ENCODE data around the gene CYB5R4. TPM values are rescaled to one million over a fixed set of nuclear protein-coding genes. Genes with fewer than 3 reads are reported as not detected.
"Not testable (repeated sequence)": the region's sequence is repeated elsewhere in the genome, so short reads cannot be mapped to it uniquely, and the experiment has no call there.

Gene CYB5R4
- total RNA-seq, 1 experiment from 2014 or later, result 24.0 TPM

DNA sequence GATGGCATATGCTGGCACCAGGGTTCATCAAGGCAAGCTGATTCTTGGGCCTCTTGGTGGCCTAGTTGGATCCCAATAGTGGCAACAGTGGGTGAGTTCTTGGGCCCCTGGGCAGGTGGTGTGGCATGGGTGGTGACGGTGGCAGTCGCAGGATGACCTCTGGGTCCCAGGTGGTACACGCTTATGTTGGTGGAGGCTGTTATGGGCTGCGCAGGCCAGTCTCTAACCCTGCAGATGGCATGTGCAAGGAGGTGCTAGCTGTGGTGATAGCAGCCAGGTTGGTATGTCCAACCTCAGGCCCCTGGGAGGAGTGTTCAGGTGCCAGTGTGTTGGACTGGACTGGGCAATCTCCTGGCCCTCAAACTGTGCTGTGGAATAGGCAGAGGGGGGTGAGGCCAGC is 46.2 kb downstream of the CYB5R4 start:
- CTCF ChIA-PET, result no interaction called here
- no peaks in the 10 kb centered on the region for H4K20me1 ChIP-seq (ENCODE audit: insufficient read depth)
- H3K4me3 ChIP-seq (replicated peaks in 1 of 2; ENCODE audit: low read depth in 1 of 2, low read length in 2 of 2), result no peak overlapping the region
- no peaks in the 10 kb centered on the region for H3K27me3 ChIP-seq (ENCODE audit: insufficient read depth, low read length)
- intact Hi-C loops (cut with micrococcal nuclease), result no loop called here
- RAD21 ChIA-PET (ENCODE audit: low non-redundant PET in 1 of 2, low total read pairs in 2 of 2, uncharacterized antibody in 2 of 2, unreplicated experiment in 2 of 2), result no interaction called here
- H3K9me3 ChIP-seq (ENCODE audit: control insufficient read depth in 1 of 2, insufficient read depth in 1 of 2, low read depth in 1 of 2, low read length in 2 of 2), result no peaks in the 10 kb centered on the region
- ATAC-seq (no peak), DNase-seq (ENCODE audit: low read depth, low spot score) (no peak)
- H3K36me3 ChIP-seq (ENCODE audit: control insufficient read depth in 1 of 2, insufficient read depth in 2 of 2, low read length in 2 of 2), result no peaks in the 10 kb centered on the region
- no peak overlapping the region for H3K27ac ChIP-seq (ENCODE audit: low read depth, low read length)
- POLR2A ChIA-PET, result no interaction called here
- H3K79me2 ChIP-seq (ENCODE audit: insufficient read depth, low read length), result peaks cover 15% of the 10 kb centered on the region
- H3K9me2 ChIP-seq (ENCODE audit: insufficient read depth), result no peaks in the 10 kb centered on the region
- no peak overlapping the region for H3K4me2 ChIP-seq (ENCODE audit: low read length)
- no peaks in the 10 kb centered on the region; a peak in 1 of 4 replicates for H3K4me1 ChIP-seq (ENCODE audit: control insufficient read depth in 1 of 2, insufficient read depth in 2 of 2, low read length in 2 of 2)
- H3K9ac ChIP-seq (ENCODE audit: low read length), result no peak overlapping the region
- TF ChIP-seq, protein P1, sequence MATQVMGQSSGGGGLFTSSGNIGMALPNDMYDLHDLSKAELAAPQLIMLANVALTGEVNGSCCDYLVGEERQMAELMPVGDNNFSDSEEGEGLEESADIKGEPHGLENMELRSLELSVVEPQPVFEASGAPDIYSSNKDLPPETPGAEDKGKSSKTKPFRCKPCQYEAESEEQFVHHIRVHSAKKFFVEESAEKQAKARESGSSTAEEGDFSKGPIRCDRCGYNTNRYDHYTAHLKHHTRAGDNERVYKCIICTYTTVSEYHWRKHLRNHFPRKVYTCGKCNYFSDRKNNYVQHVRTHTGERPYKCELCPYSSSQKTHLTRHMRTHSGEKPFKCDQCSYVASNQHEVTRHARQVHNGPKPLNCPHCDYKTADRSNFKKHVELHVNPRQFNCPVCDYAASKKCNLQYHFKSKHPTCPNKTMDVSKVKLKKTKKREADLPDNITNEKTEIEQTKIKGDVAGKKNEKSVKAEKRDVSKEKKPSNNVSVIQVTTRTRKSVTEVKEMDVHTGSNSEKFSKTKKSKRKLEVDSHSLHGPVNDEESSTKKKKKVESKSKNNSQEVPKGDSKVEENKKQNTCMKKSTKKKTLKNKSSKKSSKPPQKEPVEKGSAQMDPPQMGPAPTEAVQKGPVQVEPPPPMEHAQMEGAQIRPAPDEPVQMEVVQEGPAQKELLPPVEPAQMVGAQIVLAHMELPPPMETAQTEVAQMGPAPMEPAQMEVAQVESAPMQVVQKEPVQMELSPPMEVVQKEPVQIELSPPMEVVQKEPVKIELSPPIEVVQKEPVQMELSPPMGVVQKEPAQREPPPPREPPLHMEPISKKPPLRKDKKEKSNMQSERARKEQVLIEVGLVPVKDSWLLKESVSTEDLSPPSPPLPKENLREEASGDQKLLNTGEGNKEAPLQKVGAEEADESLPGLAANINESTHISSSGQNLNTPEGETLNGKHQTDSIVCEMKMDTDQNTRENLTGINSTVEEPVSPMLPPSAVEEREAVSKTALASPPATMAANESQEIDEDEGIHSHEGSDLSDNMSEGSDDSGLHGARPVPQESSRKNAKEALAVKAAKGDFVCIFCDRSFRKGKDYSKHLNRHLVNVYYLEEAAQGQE (IDR thresholded peaks at IDR 0.05; ENCODE audit: low read depth), result no peak
- TF ChIP-seq TCF7L2 (IDR thresholded peaks at IDR 0.05; ENCODE audit: borderline replicate concordance, extremely low read depth, insufficient read depth, insufficient read length) (no peak), POLR2A (IDR thresholded peaks at IDR 0.05; ENCODE audit: borderline replicate concordance, extremely low read depth, insufficient read depth, insufficient read length) (no peak), JUND (IDR thresholded peaks at IDR 0.05) (no peak), EZH2phosphoT487 (IDR thresholded peaks at IDR 0.05; ENCODE audit: borderline replicate concordance) (no peak), SRF (IDR thresholded peaks at IDR 0.05; ENCODE audit: low read depth) (no peak), EGR1 (IDR thresholded peaks at IDR 0.05; ENCODE audit: low read depth) (no peak), ZFX (IDR thresholded peaks at IDR 0.05) (no peak)
- no TSS peak for BruUV-seq (replicated peaks)
- no peak overlapping the region for H2AFZ ChIP-seq (ENCODE audit: low read depth, low read length, poor library complexity, severe bottlenecking)

DNA sequence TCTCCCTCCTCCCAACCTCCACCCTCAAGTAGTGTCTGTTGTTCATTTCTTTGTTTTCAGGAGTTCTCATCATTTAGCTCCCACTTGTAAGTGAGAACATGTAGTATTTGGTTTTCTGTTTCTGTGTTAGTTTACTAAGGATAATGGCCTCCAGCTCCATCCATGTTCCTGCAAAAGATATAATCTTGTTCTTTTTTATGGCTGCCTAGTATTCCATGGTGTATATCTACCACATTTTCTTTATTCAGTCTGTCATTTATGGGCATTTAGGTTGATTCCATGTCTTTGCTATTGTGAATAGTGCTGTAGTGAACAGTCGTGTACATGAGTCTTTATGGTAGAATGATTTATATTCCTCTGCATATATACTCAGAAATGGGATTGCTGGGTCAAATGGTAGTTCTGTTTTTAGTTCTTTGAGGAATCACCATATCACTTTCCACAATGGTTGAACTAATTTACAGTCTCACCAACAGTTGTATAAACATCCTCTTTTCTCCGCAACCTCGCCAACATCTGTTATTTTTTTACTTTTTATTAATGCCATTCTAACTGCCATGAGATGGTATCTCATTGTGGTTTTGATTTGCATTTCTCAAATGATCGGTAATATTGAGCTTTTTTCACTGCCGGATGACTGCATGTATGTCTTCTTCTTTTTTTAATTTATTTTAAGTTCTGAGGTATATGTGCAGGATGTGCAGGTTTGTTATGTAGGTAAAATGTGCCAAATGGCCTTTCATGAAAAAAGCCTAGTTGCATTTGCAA is 48.3 kb downstream of the CYB5R4 start:
- POLR2A ChIA-PET; intact Hi-C loops (cut with micrococcal nuclease); H3K4me3 ChIP-seq (replicated peaks in 1 of 2; ENCODE audit: low read depth in 1 of 2, low read length in 2 of 2); H3K9me2 ChIP-seq (ENCODE audit: insufficient read depth); ATAC-seq; H4K20me1 ChIP-seq (ENCODE audit: insufficient read depth); H3K9me3 ChIP-seq (ENCODE audit: control insufficient read depth in 1 of 2, insufficient read depth in 1 of 2, low read depth in 1 of 2, low read length in 2 of 2); CTCF ChIA-PET; H3K27me3 ChIP-seq (ENCODE audit: insufficient read depth, low read length); H3K27ac ChIP-seq (ENCODE audit: low read depth, low read length); H3K4me1 ChIP-seq (ENCODE audit: control insufficient read depth in 1 of 2, insufficient read depth in 2 of 2, low read length in 2 of 2); H3K9ac ChIP-seq (ENCODE audit: low read length); H3K4me2 ChIP-seq (ENCODE audit: low read length); H3K36me3 ChIP-seq (ENCODE audit: control insufficient read depth in 1 of 2, insufficient read depth in 2 of 2, low read length in 2 of 2); RAD21 ChIA-PET (ENCODE audit: low non-redundant PET in 1 of 2, low total read pairs in 2 of 2, uncharacterized antibody in 2 of 2, unreplicated experiment in 2 of 2); H2AFZ ChIP-seq (ENCODE audit: low read depth, low read length, poor library complexity, severe bottlenecking); DNase-seq (ENCODE audit: low read depth, low spot score); BruUV-seq (replicated peaks): not testable (repeated sequence)
- peaks cover 14% of the 10 kb centered on the region for H3K79me2 ChIP-seq (ENCODE audit: insufficient read depth, low read length)

Data from HCT116 (cell line).